Uterus (tissue), 2 donors: ENCODE measurements around the gene GPR32.

Experiments
- CTCF ChIP-seq, 4 experiments: fragments of 200-600 bp in 2 of 4; fragments of 450-650 bp in 2 of 4; sonication (generic) in 2 of 4; IDR thresholded peaks; one replicate each; pipeline ENCODE4 v1.5.1; 2016 to 2019; ENCODE audit warnings: antibody characterized with exemption in 4 of 4, mild to moderate bottlenecking in 2 of 4, moderate library complexity in 1 of 4
- POLR2A ChIP-seq, 2 donors: fragments of 450-650 bp; IDR thresholded peaks; one replicate each; pipeline ENCODE4 v1.6.1; 2016; ENCODE audit warnings: antibody characterized with exemption in 2 of 2, mild to moderate bottlenecking in 1 of 2, moderate library complexity in 1 of 2

GRCh38 chr19:50796634-50797428 is 26.6 kb downstream of the GPR32 start:
- TF ChIP-seq CTCF (IDR thresholded peaks at IDR 0.05) (no peak), POLR2A (IDR thresholded peaks at IDR 0.05) (no peak)
